HG02943 (cell line): ENCODE results near the gene SUGP2.

ENCODE experiments used
- ATAC-seq: cut with Tn5 transposase; IDR thresholded peaks from one replicate; pipeline ENCODE4 v1.9.1; 2021; ENCODE audit warnings: mild to moderate bottlenecking, low read depth, moderate library complexity; ENCODE audit not compliant: unreplicated experiment

SUGP2 gene

DNA sequence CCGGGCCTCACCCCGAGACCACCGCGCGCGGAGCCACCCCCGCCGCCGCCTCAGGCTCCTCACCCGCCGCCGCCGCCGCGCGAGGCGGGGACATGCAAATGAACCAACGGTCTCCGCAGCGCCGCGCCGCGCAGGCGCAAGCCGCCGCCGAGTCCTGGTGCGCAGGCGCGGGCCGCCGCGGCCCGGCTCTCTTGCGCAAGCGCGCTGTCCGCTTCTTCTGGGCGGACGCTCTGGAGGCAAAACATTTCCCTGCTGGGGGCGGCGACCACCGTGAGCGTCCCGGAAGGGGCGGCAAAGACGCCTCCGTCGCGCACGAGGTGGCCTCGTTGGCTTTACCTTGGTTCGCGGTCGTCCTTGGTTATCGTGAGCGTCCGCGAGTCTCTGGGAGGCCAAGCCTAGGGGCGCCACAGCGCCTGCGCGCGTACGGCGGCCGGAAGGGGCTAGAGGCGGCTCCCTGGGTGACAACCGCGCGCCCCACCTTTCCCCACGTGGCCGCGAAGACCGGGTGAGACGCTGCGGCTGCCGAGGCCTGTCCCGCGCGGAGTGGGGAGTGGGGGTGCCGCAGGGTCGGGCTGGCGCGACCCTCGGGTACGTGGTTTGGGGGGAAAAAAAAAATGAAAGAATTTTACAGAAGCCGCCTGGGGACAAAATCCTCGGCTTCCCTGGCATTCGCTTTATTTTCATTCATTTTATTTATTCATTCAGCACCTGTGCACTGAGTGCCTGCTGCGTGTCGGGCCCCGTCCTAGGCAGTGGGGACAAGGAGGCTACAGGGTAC, at the start of gene SUGP2, which contains the start of gene ARMC6:
Gene SUGP2, minus strand, starts transcription at position 92 of the 778 bp plus-strand sequence. CDS start 2,446 bp downstream, outside the sequence.
Gene ARMC6, plus strand, starts transcription at position 178 of the 778 bp plus-strand sequence. CDS start 607 bp downstream, outside the sequence.
- ATAC-seq, result peak; percentile 58

DNA sequence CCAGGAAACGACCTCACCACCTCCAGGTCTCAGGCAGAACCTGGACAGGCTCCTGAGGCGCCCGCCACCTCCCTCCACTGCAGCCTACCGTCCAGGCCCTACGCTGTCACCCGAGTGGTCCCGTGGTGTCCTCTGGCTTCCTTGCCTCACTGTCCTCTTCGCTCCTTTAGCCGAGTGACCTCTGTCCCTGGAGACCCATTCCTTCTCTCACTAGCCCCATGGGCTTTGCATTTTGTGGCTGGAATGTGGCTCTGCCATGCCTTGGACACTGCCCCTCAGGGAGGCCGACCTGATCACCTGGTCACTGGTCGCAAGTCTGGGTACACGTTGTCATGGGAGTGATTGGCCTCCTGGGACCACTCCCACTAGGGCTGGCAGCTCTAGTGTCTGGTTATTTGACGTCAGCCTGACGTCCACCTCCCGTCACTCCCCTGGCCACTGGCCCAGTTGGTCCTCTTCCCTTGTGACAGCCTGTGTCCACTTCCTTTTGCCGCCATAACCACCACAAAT, 48.4 kb upstream of the SUGP2 start:
- no peak for ATAC-seq

DNA sequence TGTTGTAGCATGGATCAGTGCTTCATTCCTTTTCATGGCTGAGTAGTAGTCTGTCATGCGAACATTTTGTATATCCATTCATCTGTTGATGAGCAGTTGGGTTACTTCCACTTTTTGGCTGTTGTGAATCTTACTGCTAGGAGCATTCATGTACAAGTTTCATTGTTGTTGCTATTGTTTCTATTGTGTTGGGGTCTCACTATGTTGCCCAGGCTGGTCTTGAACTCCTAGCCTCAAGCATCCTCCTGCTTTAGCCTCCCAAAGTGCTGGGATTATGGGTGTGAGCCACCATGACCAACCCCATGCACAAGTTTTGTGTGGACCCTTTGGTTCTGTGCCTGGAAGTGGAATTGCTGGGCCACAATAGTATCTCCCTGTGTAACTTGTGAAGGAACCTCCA, 46.3 kb upstream of the SUGP2 start:
- no peak for ATAC-seq

DNA sequence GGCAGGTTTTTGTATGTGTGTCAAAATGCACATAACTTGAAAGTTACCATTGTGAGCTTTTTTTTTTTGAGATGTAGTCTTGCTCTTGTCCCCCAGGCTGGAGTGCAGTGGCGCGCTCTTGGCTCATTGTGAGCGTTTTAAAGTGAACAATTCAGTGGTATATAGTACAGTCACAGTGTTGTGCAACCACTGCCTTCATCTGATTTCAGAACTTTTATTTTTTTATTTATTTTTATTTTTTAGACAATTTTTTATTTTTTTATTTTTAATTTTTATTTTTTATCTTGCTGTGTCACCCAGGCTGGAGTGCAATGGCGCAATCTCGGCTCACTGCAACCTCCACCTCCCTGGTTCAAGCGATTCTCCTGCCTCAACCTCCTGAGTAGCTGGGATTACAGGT, 45.5 kb upstream of the SUGP2 start:
- ATAC-seq, result no peak

DNA sequence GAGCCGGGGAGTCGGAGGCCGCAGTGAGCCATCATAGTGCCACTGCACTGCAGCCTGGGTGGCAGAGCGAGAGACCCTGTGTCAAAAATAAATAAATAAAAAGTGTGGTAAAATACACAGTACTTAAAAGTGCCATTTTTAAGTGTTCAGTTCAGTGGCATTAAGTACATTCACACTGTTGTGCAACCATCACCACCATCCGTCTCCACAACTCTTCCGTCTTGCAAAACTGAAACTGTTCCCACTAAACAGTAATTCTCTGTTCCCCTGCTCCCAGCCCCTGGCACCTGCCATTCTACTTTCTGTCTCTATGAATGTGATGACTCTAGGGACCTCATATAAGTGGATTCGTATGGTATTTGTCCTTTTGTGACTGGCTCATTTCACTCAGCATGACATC, 43.8 kb upstream of the SUGP2 start:
- ATAC-seq, result no peak

DNA sequence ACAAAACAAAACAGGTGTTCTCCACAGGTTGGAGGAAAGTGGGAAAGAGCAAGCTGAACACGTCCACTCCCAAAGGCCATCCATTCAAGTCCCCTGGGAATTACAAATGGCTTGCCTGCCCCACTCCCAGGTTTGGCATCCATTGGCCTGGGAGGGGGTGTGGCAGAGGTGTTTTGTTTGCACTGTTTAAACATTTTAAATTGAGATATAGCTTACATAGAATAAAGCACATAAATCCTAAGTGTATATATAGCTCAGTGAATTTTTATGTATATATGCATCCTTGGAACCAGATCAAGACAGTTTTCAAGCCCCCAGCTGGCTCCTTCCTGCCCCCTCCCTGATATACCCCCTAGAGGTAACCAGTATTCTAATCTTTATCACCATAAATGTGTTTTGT, 43.2 kb upstream of the SUGP2 start:
- no peak for ATAC-seq

DNA sequence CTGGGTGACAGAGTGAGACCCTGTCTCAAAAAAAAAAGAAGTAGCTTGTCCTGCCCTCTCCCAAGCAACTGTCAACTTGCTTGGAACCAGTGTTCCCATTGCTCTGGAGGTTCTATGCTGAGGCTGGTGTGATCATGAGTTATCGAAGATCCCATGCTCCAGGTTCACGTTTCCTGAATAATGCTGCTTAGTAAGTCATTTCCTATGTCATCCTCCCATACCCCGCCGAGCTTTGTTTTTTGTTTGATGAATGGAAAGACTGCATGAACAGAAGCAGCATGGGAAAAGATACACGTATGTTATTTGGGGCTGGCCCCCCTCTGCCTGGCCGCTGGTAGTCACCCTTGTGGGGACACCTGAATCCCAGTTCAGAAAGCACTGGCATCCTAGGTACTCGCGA, 41.8 kb upstream of the SUGP2 start:
- no peak for ATAC-seq

DNA sequence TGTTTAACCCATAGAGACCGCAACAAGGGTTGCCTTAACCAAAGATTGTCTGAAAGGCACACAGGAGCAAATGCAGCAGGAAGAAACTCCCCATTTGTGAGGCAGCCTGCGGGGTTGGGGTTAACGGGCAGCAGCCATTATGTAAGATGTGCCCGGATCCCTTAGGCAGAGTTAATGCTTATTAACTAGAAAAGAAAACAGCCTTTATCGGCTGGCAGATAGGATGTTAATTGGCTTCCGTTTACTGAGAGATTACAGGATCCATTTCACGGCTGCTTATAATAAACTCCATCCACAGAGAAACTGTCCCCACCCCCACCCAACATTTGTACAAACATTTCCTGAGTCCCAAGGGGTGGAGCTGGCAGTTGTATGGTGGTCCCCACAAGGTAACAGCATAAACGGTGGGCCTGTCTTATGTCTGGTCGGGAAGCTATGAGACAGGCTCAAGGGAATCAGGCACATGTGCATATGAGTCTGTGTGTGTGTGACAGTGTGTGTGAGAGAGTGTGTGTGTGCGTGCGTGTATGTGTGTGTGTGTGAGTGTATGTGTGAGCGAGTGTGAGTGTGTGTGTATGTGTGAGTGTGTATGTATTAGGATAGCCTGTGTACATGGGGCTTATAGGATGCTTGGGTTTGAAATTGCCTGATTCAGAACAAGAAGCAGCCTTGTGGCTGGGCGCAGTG, 41.0 kb upstream of the SUGP2 start:
- ATAC-seq, result no peak

DNA sequence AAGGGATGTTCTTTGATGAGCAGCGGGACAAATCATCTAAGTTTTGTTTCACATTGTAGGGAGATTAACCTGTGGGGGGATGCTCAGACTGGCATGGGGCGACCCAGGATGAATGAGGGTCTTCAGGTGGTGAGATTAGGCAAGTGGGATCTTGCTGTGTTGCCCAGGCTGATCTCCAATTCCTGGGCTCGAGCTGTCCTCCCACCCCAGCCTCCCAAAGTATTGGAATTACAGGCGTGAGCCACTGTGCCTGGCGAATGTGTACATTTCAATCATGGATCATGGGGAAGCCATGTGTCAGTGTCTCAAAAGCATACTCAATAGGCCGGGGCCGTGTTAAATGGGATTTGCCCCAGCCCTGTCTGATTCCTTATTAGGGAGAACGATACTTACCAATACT, 38.6 kb upstream of the SUGP2 start:
- ATAC-seq, result no peak

DNA sequence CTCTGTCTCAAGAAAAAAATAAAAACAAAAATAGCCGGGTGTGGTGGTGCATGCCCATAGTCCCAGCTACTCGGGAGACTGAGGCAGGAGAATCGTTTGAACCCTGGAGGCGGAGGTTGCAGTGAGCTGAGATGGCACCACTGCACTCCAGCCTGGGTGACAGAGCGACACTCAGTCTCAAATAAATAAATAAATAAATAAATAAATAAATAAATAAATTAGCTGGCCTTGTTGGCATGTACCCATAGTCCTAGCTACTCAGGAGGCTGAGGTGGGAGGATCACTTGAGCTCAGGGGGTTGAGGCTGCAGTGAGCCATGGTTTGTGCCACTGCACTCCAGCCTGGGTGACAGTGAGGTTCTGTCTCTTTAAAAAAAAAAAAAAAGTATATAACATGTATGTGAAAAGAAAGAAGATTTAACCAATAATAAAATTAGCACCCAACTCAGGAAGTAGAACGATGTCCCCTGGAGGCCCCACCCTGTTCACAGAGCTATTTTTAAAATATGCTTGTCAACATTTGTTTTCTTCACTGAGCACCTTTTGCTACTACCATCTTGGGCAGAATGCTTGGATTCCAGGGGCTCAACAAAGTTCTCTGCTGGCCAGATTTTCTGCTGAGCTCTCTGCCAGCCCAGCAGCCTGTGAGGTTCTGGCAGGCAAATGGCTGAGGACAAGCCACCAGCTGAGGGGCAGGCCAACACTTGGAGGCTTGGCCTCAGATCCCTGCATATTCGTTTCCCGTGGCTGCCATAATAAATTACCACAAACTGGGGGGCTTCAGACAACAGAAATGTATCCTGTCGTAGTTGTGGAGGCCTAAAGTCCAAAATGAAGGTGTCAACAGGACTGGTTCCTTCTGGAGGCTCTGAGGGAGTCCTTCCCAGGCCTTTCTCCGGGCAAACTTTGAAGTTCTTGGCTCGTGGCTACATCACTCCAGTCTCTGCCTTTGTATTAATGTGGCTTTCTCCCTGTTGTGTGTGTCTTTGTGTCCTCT, 35.6 kb upstream of the SUGP2 start:
- no peak for ATAC-seq

DNA sequence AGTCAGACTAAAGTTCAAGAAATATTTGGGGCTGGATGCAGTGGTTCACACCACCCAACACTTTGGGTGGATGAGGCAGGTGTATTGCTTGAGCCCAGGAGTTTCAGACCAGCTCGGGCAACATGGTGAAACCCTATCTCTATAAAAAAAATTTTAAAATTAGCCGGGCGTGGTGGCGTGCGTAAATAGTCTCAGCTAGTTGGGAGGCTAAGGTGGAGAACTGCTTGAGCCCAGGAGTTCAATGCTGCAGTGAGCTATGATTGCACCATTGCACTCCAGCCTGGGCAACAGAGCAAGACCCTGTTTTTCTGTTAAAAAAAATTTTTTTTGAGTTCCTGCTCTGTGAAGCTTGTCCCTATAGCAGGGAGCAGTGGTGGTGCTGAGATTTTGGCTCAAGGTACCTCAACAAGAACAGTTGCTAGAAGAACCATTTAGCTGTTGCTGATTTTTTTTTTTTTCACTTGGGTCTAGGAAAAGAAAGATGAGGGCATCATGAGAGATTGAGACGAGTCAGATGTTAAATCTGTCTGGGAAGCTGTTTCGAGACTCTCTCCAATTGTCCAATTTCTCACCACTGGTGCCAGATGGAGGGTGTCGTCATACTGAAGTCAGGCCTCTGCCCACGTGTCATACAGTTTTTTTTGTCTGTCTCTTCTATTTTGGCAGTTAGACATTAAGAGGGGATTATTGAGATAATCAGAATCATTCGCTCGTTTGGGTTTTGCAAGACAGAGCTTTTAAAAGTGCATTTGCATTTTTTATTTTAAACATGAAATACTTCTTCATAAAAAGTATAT, 34.2 kb upstream of the SUGP2 start:
- no peak for ATAC-seq

DNA sequence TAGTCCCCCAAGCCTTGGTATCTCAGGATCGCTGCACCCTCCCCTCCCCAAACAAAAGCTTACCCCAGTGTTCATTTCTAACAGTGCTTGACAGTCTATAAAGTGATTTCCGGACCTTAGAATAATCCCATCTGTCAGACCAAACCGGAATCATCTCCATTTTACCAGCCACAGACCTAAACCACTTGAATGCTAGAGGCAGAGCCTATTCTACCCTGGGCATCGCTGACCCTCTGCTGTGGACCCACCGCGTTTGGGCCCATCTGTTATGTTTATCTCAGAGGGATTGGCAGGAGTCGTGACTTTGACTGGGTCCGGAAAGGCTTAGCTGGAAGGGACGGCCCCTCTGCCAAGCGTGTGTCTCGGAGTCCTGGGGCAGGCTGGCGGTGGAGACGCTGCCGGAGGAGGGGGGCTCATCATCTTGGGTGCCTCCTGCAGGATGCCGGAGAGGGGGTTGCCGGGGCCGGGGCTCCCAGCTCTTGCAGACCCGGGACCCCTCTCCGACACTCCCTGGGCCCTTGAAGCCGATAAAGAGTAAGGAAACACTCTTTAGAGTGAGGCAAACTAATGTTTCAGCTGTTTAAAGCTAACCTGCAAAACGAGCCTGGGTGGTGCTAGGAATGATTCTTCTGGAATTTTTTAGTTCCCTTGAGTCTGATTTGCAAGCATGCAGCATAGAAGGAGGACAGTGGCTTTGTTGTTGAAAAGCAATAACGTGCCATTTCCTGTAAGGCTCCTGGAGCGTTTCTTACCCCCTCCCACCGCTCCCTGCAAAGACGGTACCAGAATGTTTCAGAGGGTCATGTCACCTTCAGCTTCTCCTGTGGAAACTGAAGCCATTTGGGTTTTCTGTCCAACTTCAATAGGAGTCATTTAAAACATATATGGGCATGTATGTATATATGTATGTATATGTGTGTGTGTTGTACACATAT, 31.8 kb upstream of the SUGP2 start:
- no peak for ATAC-seq

DNA sequence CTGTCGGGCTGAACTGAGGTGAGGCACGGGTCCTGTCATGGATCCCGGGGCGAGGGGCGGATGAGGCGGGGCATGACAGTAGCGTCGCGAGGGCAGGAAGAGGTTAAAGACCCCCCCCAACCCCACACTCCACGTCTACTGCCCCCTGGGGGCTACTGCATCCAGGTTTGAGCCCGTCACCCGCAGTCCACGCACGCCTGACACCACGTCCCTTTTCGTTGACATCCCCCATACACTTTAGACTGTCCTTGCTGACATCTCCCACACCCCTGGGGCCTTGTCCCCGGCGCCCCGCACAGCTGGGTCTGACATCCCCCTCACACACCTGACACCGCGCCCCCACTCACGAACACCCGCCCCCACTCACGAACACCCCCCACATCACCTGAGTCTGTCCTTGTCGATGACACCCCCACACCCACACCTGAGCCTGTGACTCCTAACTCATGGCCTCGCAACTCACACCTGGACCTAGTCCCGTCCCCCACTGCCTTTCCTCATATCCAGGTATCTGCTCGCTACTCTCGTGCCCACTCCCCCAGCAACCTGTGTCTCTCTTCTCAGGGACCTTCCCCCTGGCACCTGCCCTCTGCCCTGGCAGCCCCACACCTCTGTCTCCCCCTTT, 30.9 kb upstream of the SUGP2 start:
- peak; percentile 8 for ATAC-seq

DNA sequence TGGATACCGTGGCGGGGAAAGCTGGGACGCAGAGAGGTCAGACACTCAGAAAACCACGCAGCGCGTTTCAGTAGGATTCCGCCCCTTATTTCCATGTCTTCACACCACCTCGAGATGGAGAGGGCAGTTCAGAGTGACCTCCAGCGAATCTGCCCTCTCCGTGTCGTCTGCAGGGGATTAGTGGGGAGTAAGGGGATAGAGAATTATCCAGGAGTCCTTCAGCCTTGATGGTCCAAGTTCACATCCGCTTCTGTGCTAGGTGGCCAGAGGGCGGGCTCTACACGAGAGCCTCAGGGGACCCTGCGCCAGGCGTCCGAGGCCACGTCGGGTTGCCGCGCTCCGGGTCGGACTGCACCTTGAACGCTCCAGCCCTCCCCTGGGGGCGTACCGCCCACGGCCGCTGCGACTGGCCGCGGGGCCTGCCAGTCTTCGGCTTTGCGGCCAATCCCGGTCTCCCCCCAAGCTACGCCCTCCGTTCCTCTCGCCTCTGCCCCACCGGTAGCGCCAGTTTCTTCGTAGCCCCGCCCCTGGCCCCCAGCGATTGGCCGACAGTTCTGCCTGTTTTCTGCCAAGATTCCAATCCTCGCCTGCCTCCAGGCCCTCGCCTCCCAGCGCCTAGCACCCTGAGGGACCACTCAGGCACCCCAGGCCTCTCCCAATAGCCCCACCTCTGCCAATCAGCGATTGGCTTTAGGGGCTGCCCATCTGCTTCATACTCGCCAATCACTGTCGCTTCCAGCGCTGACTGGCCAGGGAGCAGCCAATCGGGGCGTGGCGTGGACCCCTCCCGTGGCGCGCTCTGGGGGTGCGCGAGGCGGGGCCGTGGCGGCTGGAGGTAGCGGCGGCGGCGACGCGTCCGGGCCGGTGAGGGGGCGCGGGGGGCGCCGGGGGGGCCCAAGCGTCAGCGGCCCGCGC, 30.1 kb upstream of the SUGP2 start, which contains the start of gene SLC25A42:
Gene SLC25A42, plus strand, starts transcription at position 812 of the 915 bp plus-strand sequence. CDS start 32,131 bp downstream, outside the sequence.
- ATAC-seq, result peak; percentile 90

DNA sequence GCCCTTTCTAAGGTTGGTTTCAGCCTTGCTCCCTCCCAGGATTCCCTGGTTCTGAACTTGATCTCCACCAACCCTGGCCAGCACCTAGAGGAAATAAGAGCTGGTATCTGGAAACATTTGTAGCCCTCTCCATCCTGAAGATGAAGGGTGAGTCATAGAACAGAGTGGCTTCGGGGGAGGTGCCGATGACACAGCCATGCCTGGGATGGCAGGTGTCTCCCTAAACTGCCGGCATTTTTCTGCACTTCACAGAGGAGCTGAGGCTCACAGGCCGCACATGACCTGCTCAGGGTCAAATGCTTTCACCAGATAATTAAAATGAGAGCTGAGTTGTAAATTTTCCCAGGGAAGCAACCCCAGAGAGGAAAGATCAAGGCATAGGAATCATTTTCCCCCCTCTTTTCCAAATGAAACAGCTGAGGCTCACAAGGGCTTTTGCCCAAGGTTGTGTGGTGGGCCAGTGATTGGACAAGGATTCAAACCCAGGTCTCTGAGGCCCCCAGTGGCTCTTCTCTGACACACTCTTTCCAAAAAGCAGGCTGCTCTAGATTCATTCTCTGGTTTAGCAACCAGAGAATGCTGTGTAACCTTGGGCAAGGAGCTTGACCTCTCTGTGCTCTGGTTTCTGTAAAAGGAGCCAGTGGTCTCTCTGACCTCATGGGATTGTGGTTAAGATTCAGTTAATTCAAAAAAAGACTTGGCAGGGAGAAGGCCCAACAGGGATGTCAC, 29.3 kb upstream of the SUGP2 start:
- ATAC-seq, result no peak

DNA sequence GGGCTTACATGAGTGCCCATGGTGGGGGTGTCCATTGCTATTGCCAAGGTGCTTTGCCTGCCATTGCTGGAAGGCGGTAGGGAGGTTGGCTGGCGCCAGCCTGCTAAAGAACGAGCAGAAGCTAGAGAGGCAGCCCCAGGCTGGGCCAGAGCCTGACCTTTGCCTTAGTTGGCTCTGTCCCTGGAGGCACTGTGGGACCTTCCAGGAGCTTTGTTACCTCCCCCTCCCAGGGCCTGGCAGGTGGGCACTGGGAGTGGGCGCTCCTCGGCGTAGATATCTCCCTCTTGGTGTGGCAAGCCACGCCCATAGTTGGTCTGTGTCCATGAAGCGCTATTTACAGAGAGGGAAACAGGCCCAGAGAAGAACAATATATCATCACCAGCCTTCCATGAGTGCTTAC, 28.2 kb upstream of the SUGP2 start:
- ATAC-seq, result no peak
